Measurements from ENCODE around the gene IRX2. TPM values are rescaled to one million over a fixed set of nuclear protein-coding genes. Genes with fewer than 3 reads are reported as not detected.

IRX2 gene
- total RNA-seq, 1 experiment from 2014 or later = 0.10 TPM

DNA sequence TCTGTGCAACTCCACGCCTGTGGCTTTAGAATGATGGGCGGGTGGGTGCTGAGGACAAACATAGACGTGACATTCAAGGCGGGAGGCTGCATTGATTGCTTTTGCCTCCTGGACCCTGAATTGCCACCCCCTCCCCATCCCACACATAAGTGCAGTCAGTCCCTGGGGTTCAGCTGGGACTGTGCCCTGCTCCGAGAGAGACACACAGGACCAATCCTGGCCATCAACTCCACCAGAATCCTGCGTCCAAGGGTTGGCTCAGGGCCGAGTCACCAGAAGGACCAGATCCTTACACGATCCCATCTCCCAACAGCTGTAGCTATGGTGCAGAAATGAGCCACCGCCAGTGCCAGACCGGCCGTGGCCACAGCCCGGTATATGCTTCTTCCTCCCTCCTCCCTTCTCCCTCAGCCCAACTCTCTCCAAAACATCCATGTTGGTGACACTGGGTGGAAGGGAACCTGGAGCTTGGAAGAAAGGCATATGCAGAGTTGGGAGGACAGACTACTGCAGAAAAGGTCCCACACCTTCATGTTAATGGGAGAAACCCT, 27.4 kb downstream of the IRX2 start:
- peaks cover 12% of the 10 kb centered on the region for H3K27me3 ChIP-seq (ENCODE audit: control insufficient read depth, insufficient read depth, low read length)
- intact Hi-C loops (cut with micrococcal nuclease; ENCODE audit: unreplicated experiment) = no loop called here
- BruUV-seq (replicated peaks) = no TSS peak
- no peak for DNase-seq (ENCODE audit: low read depth, low spot score)
- in situ Hi-C loops (cut with HindIII; ENCODE audit: low pct_unique_long_range_greater_than_20kb, low sequenced_read_pairs) = no loop called here
- POLR2A ChIA-PET = no interaction called here
- no peak for ATAC-seq
- no peak overlapping the region for H3K4me3 ChIP-seq (ENCODE audit: low read depth in 2 of 2, low read length in 2 of 2)
- TF ChIP-seq, protein P1, sequence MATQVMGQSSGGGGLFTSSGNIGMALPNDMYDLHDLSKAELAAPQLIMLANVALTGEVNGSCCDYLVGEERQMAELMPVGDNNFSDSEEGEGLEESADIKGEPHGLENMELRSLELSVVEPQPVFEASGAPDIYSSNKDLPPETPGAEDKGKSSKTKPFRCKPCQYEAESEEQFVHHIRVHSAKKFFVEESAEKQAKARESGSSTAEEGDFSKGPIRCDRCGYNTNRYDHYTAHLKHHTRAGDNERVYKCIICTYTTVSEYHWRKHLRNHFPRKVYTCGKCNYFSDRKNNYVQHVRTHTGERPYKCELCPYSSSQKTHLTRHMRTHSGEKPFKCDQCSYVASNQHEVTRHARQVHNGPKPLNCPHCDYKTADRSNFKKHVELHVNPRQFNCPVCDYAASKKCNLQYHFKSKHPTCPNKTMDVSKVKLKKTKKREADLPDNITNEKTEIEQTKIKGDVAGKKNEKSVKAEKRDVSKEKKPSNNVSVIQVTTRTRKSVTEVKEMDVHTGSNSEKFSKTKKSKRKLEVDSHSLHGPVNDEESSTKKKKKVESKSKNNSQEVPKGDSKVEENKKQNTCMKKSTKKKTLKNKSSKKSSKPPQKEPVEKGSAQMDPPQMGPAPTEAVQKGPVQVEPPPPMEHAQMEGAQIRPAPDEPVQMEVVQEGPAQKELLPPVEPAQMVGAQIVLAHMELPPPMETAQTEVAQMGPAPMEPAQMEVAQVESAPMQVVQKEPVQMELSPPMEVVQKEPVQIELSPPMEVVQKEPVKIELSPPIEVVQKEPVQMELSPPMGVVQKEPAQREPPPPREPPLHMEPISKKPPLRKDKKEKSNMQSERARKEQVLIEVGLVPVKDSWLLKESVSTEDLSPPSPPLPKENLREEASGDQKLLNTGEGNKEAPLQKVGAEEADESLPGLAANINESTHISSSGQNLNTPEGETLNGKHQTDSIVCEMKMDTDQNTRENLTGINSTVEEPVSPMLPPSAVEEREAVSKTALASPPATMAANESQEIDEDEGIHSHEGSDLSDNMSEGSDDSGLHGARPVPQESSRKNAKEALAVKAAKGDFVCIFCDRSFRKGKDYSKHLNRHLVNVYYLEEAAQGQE (IDR thresholded peaks at IDR 0.05; ENCODE audit: insufficient read depth in 1 of 2, low read depth in 2 of 2, low read length in 1 of 2) = no peak
- no peak for TF ChIP-seq TCF7L2 (IDR thresholded peaks at IDR 0.05; ENCODE audit: low read depth, low read length)
- TF ChIP-seq, protein P2, sequence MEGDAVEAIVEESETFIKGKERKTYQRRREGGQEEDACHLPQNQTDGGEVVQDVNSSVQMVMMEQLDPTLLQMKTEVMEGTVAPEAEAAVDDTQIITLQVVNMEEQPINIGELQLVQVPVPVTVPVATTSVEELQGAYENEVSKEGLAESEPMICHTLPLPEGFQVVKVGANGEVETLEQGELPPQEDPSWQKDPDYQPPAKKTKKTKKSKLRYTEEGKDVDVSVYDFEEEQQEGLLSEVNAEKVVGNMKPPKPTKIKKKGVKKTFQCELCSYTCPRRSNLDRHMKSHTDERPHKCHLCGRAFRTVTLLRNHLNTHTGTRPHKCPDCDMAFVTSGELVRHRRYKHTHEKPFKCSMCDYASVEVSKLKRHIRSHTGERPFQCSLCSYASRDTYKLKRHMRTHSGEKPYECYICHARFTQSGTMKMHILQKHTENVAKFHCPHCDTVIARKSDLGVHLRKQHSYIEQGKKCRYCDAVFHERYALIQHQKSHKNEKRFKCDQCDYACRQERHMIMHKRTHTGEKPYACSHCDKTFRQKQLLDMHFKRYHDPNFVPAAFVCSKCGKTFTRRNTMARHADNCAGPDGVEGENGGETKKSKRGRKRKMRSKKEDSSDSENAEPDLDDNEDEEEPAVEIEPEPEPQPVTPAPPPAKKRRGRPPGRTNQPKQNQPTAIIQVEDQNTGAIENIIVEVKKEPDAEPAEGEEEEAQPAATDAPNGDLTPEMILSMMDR (IDR thresholded peaks at IDR 0.05) = no peak
- no peak for TF ChIP-seq POLR2AphosphoS5 (IDR thresholded peaks at IDR 0.05; ENCODE audit: low read depth, low read length)
- H3K9me3 ChIP-seq (ENCODE audit: control insufficient read depth, insufficient read depth, low read depth, low read length) = no peaks in the 10 kb centered on the region
- CTCF ChIA-PET = no interaction called here
- no peak overlapping the region for H3K27ac ChIP-seq (ENCODE audit: low read length)
- no peaks in the 10 kb centered on the region for H3K4me1 ChIP-seq (ENCODE audit: control insufficient read depth, insufficient read depth, low read length)
- no peaks in the 10 kb centered on the region for H3K36me3 ChIP-seq (ENCODE audit: control insufficient read depth, insufficient read depth, low read length)

DNA sequence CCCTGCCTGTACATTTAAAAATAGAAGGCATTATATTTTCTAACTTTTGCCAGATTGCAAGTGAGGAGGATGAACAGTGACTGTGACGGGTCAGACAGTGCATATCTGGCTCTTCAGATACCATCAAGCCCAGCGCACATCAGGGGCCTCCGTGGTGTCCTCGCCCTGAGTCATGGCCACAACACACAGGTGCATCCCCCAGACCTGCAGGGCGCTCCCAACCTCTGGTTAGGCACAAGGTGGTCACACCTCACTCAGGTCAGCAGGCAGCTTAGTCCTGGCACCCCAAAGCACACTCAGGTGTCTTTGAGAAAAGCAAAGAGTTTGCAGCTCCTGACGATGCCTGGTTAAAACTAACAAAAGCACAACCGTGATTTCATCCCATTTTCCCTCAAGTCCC, 28.6 kb downstream of the IRX2 start:
- intact Hi-C loops (cut with micrococcal nuclease; ENCODE audit: unreplicated experiment) (no loop called here), in situ Hi-C loops (cut with HindIII; ENCODE audit: low pct_unique_long_range_greater_than_20kb, low sequenced_read_pairs) (no loop called here)
- Histone ChIP-seq H3K27ac (ENCODE audit: low read length) (no peak overlapping the region), H3K9me3 (ENCODE audit: control insufficient read depth, insufficient read depth, low read depth, low read length) (no peaks in the 10 kb centered on the region), H3K36me3 (ENCODE audit: control insufficient read depth, insufficient read depth, low read length) (no peaks in the 10 kb centered on the region), H3K27me3 (ENCODE audit: control insufficient read depth, insufficient read depth, low read length) (peaks cover 12% of the 10 kb centered on the region), H3K4me1 (ENCODE audit: control insufficient read depth, insufficient read depth, low read length) (no peaks in the 10 kb centered on the region), H3K4me3 (ENCODE audit: low read depth in 2 of 2, low read length in 2 of 2) (no peak overlapping the region)
- TF ChIP-seq, protein P2 (IDR thresholded peaks at IDR 0.05) = no peak
- TF ChIP-seq, protein P1 (IDR thresholded peaks at IDR 0.05; ENCODE audit: insufficient read depth in 1 of 2, low read depth in 2 of 2, low read length in 1 of 2) = no peak
- no peak for TF ChIP-seq TCF7L2 (IDR thresholded peaks at IDR 0.05; ENCODE audit: low read depth, low read length)
- DNase-seq (ENCODE audit: low read depth, low spot score) = no peak
- CTCF ChIA-PET = no interaction called here
- no TSS peak for BruUV-seq (replicated peaks)
- ATAC-seq = no peak
- POLR2A ChIA-PET = no interaction called here
